Measurements from ENCODE around the gene TLE6. TPM values are rescaled to one million over a fixed set of nuclear protein-coding genes. Genes with fewer than 3 reads are reported as not detected.

Gene TLE6
- total and polyA plus RNA-seq, 2 donors from 2014 or later: 3.7 to 5.2 TPM

DNA sequence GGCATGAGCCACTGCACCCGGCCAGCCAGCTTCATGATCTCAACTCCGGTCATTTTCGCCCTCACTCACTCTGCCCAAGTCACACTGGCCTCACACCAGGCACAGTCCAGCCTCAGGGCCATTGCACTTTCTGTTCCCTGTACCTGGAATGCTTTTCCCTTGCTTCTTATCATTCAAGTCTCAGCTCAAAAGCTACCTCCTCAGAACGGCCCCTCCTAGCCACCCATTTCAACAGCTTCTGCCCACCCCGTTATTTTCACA is 54.2 kb downstream of the TLE6 start:
- DNase-seq: no peak

DNA sequence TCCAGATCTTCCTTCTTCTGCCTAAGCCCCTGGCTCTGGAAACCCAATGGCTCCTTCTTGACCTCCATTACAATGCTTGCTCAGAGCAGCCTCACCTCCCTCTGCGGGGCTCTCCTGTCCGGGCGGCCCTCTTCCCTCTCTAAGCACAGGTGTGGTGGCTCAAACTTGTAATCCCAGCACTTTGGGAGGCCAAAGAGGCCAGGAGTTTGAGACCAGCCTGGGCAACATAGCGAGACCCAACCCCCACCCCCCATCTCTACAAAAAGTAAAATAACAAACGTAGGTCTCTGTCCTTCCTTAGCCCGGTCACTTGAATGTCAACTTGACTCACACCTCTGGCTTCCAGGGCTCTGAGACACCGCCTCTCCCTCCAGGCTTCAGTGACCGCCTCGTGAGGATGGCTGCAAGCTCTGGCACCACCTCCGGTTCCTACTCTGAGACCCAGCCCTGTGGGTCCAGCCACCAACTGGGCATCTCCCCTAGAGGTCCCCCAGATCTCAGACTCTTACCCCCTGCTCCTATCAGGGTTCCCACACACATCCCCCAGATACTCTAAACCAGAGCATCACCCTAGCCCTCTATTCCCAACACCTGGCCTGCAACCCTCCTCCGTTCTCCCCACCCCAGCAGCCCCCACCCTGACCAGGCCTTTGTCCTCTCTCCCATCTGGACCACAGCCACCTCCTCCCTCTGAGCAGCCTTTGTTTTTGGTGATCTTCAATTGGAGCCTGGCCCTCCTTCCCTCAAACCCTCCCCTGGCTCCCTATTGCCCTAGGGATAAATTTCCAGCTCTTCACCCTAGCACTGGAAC is 56.4 kb downstream of the TLE6 start:
- DNase-seq (no peak), FAIRE-seq (no peak)

More for the DNA sequence above, 54.2 kb downstream of the TLE6 start:
- Histone ChIP-seq H3K9ac (ENCODE audit: low read length in 3 of 3) (no peak overlapping the region), H3K4me3 (ENCODE audit: low read length in 3 of 3) (no peak overlapping the region), H3K36me3 (ENCODE audit: control insufficient read depth in 2 of 3, insufficient read depth in 3 of 3, low read length in 3 of 3) (no peaks in the 10 kb centered on the region), H3K9me3 (ENCODE audit: control insufficient read depth in 2 of 3, insufficient read depth in 1 of 3, low read length in 3 of 3) (no peaks in the 10 kb centered on the region), H3K27ac (ENCODE audit: low read depth in 2 of 2, low read length in 2 of 2) (no peak overlapping the region), H3K4me1 (ENCODE audit: control insufficient read depth in 2 of 3, insufficient read depth in 2 of 3, low read depth in 1 of 3, low read length in 3 of 3) (peaks cover 3 to 15% (median 8%) of the 10 kb centered on the region in 3 donors), H3K27me3 (ENCODE audit: control insufficient read depth, insufficient read depth, low read length) (no peaks in the 10 kb centered on the region)
- no peak for FAIRE-seq
- intact Hi-C loops (cut with DNase I): no loop called here
- TF ChIP-seq, protein P1, sequence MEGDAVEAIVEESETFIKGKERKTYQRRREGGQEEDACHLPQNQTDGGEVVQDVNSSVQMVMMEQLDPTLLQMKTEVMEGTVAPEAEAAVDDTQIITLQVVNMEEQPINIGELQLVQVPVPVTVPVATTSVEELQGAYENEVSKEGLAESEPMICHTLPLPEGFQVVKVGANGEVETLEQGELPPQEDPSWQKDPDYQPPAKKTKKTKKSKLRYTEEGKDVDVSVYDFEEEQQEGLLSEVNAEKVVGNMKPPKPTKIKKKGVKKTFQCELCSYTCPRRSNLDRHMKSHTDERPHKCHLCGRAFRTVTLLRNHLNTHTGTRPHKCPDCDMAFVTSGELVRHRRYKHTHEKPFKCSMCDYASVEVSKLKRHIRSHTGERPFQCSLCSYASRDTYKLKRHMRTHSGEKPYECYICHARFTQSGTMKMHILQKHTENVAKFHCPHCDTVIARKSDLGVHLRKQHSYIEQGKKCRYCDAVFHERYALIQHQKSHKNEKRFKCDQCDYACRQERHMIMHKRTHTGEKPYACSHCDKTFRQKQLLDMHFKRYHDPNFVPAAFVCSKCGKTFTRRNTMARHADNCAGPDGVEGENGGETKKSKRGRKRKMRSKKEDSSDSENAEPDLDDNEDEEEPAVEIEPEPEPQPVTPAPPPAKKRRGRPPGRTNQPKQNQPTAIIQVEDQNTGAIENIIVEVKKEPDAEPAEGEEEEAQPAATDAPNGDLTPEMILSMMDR (IDR thresholded peaks at IDR 0.05; ENCODE audit: borderline replicate concordance, extremely low read depth, insufficient read depth): no peak

DNA sequence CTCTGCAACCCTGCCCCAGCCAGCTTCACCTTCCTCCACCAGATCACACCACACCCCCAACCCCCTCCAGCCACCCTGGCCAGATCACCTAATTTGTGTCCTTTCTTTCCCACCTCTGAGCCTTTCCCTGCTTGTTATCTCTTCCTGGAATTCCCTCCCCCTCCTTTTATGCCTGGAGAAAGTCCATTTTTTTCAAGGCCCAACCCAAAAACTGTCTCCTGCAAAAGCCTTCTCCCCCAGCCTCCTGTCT is 57.0 kb downstream of the TLE6 start:
- Histone ChIP-seq H3K36me3 (ENCODE audit: control insufficient read depth in 2 of 3, insufficient read depth in 3 of 3, low read length in 3 of 3) (no peaks in the 10 kb centered on the region), H3K4me3 (ENCODE audit: low read length in 3 of 3) (no peak overlapping the region), H3K9ac (ENCODE audit: low read length in 3 of 3) (no peak overlapping the region), H3K27ac (ENCODE audit: low read depth in 2 of 2, low read length in 2 of 2) (no peak overlapping the region), H3K4me1 (ENCODE audit: control insufficient read depth in 2 of 3, insufficient read depth in 2 of 3, low read depth in 1 of 3, low read length in 3 of 3) (peaks cover 3 to 14% (median 8%) of the 10 kb centered on the region in 3 donors), H3K9me3 (ENCODE audit: control insufficient read depth in 2 of 3, insufficient read depth in 1 of 3, low read length in 3 of 3) (no peaks in the 10 kb centered on the region), H3K27me3 (ENCODE audit: control insufficient read depth, insufficient read depth, low read length) (no peaks in the 10 kb centered on the region)
- intact Hi-C loops (cut with DNase I): no loop called here
- DNase-seq (peak in 2 of 5 donors; percentile 45 to 50), FAIRE-seq (no peak)
- TF ChIP-seq, protein P1 (IDR thresholded peaks at IDR 0.05; ENCODE audit: borderline replicate concordance, extremely low read depth, insufficient read depth): no peak

More for the DNA sequence above, 56.4 kb downstream of the TLE6 start:
- Histone ChIP-seq H3K27ac (ENCODE audit: low read depth in 2 of 2, low read length in 2 of 2) (no peak overlapping the region), H3K4me1 (ENCODE audit: control insufficient read depth in 2 of 3, insufficient read depth in 2 of 3, low read depth in 1 of 3, low read length in 3 of 3) (peaks cover 3 to 14% (median 8%) of the 10 kb centered on the region in 3 donors), H3K9me3 (ENCODE audit: control insufficient read depth in 2 of 3, insufficient read depth in 1 of 3, low read length in 3 of 3) (no peaks in the 10 kb centered on the region), H3K27me3 (ENCODE audit: control insufficient read depth, insufficient read depth, low read length) (no peaks in the 10 kb centered on the region), H3K4me3 (ENCODE audit: low read length in 3 of 3) (no peak overlapping the region), H3K36me3 (ENCODE audit: control insufficient read depth in 2 of 3, insufficient read depth in 3 of 3, low read length in 3 of 3) (no peaks in the 10 kb centered on the region), H3K9ac (ENCODE audit: low read length in 3 of 3) (no peak overlapping the region)
- intact Hi-C loops (cut with DNase I): no loop called here
- TF ChIP-seq, protein P1 (IDR thresholded peaks at IDR 0.05; ENCODE audit: borderline replicate concordance, extremely low read depth, insufficient read depth): no peak
